NCI-H1436 treated with DMSO at 0.1 percent for 48 hours (cell line): ENCODE results near the gene NPC1.
"Not testable (repeated sequence)": the region's sequence is repeated elsewhere in the genome, so short reads cannot be mapped to it uniquely, and the experiment has no call there.

ENCODE experiments used
- DNase-seq: peaks from one replicate; lab custom pipeline; 2025; lab: John Stamatoyannopoulos, UW

NPC1 gene

GRCh38 chr18:23609390-23610023 is 23.2 kb upstream of the NPC1 start:
- DNase-seq, result no peak

- no peak for DNase-seq
These were observed 21.9 kb upstream of the NPC1 start for GRCh38 chr18:23608211-23608610.

- DNase-seq, result no peak
These were observed 19.6 kb upstream of the NPC1 start for GRCh38 chr18:23605941-23606340.

- DNase-seq, result no peak
These were observed 13.5 kb upstream of the NPC1 start for GRCh38 chr18:23599809-23600208.

GRCh38 chr18:23596183-23596582 is 9.9 kb upstream of the NPC1 start:
- no peak for DNase-seq

GRCh38 chr18:23595591-23595990 is 9.3 kb upstream of the NPC1 start:
- no peak for DNase-seq

GRCh38 chr18:23593720-23594119 is 7.4 kb upstream of the NPC1 start:
- DNase-seq, result no peak

- DNase-seq, result no peak
These were observed 6.6 kb upstream of the NPC1 start for GRCh38 chr18:23592911-23593310.

- DNase-seq, result no peak
These were observed 4.7 kb upstream of the NPC1 start for GRCh38 chr18:23591011-23591410.

GRCh38 chr18:23588836-23589560 is 2.7 kb upstream of the NPC1 start:
- no peak for DNase-seq

GRCh38 chr18:23587220-23587642 is 925 bp upstream of the NPC1 start:
- DNase-seq, result no peak

GRCh38 chr18:23585897-23586248 is 433 bp downstream of the NPC1 start:
- no peak for DNase-seq

GRCh38 chr18:23585007-23585871 is 1.1 kb downstream of the NPC1 start:
- DNase-seq, result no peak

GRCh38 chr18:23584019-23584983 is 2.0 kb downstream of the NPC1 start:
- DNase-seq, result no peak

GRCh38 chr18:23583071-23583865 is 3.0 kb downstream of the NPC1 start:
- no peak for DNase-seq

GRCh38 chr18:23580677-23581367 is 5.5 kb downstream of the NPC1 start:
- DNase-seq, result no peak

GRCh38 chr18:23578891-23579653 is 7.2 kb downstream of the NPC1 start:
- DNase-seq, result no peak

GRCh38 chr18:23578067-23578701 is 8.1 kb downstream of the NPC1 start:
- DNase-seq, result no peak

- DNase-seq, result not testable (repeated sequence)
These were observed 8.8 kb downstream of the NPC1 start for GRCh38 chr18:23577521-23577920.
